Measurements from ENCODE around the gene SYNPR.
A peak's percentile ranks its signal among the peaks of the same experiment; 100 is the strongest.

SYNPR gene

GRCh38 chr3:63308072-63308471 lies 30.0 kb downstream of the SYNPR start:
- no peak for DNase-seq

DNA sequence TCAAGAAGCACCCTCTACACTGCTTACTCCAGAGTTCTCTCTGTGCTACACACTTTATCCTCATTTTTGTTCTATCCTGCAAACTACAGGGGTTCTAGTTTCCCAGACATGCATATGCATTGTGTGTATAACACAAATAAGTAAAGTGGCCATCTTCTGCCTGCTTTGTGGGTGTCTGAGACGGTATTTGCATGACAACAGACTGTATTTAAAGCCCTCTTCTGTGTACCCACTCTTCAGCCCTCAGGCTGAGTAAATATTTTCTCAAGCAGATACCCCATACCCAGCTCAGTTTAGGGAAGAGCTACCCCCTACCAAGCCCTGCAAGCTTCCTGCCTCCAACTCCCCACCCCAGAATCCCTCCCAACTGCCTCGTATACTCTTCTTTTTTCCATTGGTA lies 31.7 kb downstream of the SYNPR start:
- no peak for DNase-seq

DNA sequence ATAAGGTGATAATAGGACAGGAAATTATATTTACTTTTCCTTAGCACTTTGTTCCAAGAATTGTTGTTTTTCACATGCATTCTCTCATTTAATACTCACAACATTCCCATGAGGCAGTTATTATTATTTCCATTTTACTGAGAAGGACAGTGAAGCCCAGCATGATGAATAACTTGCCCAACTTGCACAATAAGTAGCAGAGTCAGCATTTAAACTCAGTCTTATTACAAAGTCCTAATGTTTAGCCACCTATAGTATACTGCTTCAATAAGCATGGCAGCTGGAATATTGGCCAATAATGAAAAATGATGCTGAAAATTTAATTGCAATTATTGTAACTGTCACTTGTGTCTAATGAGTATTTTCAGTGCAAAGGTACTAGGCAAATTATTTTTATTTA lies 45.7 kb downstream of the SYNPR start:
- DNase-seq: no peak

- no peak for DNase-seq
Measured at GRCh38 chr3:63324621-63325020, 46.5 kb downstream of the SYNPR start.

- DNase-seq: no peak
Measured at GRCh38 chr3:63325386-63325785, 47.3 kb downstream of the SYNPR start.

DNA sequence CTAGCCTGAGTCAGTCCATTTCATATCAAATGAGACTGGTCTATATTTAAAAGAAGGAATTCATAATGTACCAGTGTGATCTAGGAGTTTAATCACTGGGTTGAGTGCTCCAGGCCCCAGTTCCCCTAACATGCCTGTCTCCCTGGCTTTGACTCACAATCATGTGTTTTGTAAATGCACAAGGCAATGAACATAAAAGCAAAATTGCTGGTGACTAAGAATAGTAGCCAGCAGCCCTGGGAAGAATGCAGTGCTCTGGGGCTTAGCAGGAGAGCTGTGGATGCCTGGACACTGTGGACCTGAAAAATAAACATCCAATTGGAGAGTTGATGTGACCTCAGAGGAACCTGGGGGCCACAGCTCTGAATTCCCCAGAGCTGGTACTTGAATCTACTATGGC lies 50.3 kb downstream of the SYNPR start:
- no peak for DNase-seq

DNA sequence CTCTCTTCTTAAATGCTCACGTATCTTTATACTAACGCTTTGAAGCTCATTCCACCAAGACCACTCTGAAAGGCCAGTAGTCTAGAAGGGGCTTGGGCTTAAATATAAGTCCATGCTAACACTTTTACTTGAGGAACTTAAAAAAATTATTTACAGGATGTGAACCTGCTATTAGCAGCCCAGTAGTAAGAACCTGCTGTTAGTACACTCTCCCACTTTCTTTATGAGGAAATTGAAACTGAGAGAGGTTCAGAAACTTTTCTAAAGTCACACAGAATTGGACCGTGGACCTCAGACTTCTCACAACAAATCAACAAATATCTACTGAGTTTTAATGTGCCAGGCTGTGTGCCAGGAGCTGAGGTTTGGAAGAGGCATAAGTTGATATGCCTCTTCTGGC lies 53.4 kb downstream of the SYNPR start:
- DNase-seq: no peak

DNA sequence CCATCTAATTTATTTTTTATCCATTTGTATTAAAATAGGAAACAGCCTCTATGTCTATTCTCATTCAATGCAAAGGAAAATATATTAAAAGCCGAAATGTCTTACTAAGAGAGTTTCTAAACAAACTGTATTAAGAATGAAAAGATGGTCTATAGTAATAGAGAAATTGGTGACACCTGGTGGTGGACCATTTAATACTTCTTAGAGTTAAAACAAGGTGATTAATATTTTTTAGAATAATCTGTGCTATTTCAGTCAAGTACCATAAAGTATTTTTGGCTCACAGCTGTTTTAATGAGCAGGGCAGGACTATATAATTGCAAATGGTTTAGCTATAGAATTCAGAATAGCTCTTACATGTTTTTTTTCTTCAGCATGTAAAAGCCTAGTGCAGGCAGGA lies 55.7 kb downstream of the SYNPR start:
- DNase-seq: no peak

GRCh38 chr3:63338351-63338750 lies 60.2 kb downstream of the SYNPR start:
- DNase-seq: no peak

- peak; percentile 62 for DNase-seq
Measured at GRCh38 chr3:63343674-63344073, 65.6 kb downstream of the SYNPR start.

GRCh38 chr3:63344661-63345060 lies 66.6 kb downstream of the SYNPR start:
- no peak for DNase-seq

DNA sequence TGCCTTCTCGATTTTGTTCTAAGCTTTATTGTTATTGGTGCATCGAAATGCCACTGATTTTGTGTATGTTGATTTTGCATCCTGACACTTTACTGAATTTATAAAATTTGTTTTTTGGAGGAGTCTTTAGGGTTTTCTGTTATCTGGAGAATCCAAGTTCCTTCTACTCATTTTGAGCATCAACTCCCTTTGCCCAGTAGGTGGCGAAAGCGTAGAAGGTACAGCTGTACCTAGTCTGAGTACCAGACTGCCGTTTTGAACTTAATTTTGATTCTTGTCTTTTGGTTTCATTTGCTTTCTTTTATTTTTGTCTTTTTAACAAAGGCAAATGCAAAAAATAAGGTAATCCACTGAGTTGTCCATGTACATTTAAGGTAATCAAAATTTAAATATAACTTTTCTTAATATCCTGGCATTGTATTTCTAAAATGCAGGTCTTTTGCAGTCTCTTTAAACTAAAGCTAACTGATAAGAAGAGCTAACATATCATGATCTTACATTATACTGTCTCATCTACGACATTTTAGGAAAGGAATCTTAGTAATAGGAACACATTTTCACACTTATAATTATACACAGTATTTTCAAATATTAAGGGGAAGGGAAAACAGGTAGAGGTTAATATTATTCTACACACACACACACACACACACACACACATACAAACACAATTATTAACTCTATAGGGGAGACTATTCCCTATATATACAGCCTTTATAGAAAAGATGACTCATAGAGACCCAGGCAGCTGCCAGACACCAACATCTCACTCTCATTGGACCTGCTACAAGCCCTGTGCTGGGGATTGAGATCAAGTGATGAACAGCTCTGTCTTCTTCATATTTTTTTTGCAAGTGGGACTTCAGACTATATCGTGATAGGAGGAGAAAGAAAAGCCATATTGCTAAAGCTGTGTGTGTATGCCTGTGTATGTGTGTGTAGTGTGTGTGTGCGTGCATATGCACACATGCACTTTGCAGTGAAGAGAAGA lies 71.8 kb downstream of the SYNPR start:
- DNase-seq: peak; percentile 60

GRCh38 chr3:63351159-63352007 lies 73.3 kb downstream of the SYNPR start:
- DNase-seq: peak; percentile 23

DNA sequence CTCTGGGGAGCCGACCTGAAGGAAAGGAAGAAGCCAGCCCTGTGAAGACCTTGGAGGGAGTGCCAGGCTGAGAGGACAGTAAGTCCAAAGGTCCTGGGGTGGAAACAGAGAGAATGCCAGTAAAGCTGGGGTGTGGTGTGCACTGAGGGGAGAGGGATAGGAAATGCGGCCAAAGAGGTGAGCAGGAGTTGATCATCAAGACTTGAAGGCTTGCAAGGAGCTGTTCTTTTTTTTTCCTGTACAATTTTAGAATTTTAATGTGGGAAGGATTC lies 73.8 kb downstream of the SYNPR start:
- no peak for DNase-seq

DNA sequence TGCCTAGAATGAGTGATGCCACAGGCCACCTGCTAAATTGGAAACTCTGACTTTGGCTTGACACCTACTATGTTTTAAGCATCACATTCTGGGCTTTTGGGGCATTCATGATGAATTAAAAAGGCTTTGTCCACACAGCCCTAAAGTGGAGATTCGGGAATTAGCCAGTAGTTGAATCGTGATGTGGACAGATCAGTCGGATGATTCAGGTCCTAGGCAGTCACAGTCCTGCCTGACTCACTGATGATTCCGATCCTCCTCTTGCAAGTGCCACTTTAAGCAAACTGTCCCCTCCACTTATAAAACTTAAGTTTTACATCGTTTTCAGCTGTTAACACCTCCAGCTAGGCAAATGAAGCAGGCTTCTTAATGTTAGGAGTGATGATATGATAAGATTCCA lies 75.3 kb downstream of the SYNPR start:
- no peak for DNase-seq

DNA sequence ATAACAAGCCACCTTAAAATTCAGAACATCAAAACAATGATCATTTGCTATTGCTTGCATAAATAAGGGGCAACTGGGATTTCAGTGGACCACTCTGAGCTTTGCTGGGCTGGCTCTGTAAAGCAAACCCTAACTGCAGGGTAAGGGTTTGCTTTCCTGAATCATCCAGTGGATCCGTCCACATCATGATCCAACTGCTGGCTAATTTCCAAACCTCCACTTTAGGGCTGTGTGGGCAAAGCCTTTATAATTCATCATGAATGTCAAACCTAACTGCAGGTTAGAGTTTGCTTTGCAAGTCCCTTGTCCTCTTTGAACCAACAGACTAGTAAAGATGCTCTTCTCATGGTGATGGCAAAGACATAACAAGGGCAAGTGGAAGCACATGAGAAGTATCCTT lies 76.1 kb downstream of the SYNPR start:
- no peak for DNase-seq

DNA sequence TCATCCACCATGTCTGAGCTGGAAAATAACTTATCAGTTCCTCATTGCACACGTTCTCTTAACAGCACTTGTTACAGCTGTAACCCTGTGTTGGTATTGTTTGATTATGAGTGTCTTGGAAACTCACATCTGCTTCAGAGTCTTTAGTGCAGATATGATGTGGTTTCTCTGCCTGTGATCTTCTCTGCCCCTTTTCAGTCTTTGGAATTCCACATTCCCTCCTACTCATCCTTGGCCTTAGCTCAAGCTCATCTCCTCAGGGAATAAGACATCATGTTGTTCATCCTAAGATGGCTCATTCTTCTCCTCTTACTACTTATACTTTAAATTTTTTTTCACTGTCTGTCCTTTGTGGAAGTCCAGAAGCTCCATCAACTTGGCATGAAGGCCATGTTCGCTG lies 77.7 kb downstream of the SYNPR start:
- no peak for DNase-seq

DNA sequence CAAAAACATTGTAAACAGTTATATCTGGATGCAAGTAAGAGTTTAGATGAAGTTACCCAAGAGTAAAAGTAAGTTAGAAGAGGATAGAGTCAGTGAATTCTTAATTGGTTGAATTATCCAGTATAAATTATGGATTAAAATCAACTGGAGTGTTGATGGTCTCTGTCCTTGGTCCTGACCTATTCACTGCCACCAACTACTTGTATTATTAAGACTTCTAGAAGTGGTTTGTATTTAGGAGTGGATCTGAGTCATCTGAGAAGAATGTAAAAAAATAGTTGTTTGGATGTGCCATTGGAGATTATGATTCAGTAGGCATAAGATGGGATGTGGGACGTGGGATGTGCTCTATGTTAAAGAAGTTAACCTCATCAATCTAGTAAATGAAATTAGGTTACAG lies 86.4 kb downstream of the SYNPR start:
- DNase-seq: no peak

DNA sequence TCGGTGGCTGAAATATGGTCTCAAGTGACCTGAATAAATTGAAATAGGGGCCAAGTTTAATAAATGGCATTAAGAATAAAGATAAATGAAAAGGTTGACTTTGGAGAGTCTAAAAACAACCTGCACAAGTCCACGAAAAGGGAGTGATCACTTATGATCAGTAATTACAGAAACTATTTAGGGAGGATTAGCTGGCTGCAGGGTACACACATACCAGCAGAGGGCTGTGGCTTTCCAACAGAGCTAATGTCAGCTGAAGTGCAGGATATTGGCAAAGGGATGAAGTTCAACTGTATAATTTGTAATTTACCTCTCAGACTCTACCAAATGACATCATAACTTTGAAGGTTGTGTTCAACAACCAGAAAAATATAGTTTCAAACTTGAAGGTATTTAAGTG lies 86.8 kb downstream of the SYNPR start:
- no peak for DNase-seq

DNA sequence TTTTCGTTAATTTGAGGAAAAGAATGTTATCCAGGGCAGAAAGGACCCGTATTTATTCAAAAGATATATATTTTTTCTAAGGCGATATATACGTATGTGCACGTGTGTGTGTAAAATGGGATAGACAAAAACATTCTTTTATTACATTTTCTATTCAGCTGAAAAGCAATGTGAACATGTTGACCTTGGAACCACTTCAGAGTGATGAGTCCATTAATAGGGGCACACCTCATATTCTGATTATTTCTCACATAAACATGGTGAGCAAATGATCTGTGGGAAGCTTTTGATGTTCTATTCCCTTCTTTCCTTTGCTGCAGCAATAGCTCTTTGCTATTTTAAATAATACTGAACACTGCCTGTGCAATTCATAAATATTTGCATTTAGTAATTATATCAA lies 87.6 kb downstream of the SYNPR start:
- DNase-seq: no peak

DNA sequence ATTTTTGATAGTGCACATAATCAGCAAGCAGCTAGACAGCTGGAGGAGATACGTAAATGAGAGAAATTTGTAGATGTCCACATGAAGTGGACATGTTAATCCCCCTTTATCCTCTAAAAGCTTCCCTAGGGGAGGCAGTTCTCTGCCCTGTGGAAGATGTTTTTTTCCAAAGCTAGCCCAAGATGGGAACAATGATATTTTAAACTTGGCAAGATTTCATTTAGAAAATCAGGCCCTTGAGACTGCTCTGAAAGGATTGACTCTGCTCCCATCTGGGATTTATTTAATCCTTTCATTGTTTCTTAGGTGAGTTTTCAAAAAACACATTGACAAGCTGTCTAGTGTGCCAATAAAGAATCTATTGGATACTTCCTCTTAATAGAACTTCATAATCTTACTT lies 92.0 kb downstream of the SYNPR start:
- no peak for DNase-seq

DNA sequence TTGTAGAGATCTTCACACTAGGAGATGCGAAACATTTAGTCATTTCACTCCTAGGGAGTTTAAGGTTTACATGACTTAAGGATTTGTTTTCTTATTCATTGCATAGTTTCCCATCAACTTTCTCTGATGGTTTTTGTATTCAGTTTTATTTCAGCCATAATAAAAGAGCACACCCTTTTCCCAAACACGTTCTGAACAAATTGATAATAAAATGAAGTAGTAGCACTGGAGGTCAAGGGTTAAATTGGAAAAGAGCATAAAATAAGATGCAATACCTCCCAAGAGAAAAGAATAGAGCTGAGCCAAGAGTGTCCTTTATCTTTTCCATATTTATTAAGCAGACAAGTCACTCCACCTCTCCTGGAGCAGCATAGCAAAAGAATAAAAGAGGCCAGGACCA lies 104.9 kb downstream of the SYNPR start:
- no peak for DNase-seq

DNA sequence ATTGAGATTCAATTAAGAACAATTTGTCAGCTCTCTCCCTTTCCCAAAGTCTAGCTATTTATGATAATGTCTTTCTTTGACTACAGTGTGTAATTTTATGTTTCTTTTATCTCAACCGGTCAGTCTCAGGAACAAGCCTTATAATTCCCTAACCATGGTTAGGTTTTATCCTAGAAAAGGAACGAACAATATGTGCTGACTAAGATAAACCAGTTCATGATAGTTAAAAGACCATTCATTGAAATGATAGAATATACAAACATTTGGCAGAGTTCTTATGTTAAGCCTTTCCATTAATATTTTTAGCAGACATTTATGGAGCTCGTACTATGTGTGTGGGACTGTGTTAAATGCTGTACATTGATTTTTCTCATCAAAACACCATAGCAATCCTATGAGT lies 106.3 kb downstream of the SYNPR start:
- no peak for DNase-seq

DNA sequence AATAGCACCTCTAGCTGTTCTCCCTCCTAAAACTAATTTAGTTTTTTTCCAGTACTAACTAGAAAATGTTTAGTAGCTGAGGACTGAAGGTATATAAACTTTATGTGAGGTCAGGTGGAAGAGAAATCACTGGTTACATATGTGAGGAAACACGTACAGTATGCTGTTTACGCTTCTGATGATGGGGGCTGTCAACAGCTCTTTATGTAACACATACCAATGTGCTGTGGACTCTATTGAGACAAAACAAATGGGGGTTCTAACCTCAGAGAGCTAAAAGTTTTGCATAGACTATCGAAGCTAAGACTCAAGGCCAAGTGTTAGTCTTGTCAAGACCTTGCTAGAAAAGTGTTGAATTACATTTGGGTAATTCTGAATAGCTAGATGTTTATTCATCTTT lies 107.5 kb downstream of the SYNPR start:
- no peak for DNase-seq
